HCT116 (cell line): ENCODE measurements around the gene GRM5. TPM values are rescaled to one million over a fixed set of nuclear protein-coding genes. Genes with fewer than 3 reads are reported as not detected.

Experiments
- ATAC-seq: fragments of 200-7000 bp; cut with Tn5 transposase; 2 replicates; pipeline ENCODE4 v1.9.1; 2020; ENCODE audit warnings: mild to moderate bottlenecking, moderate library complexity
- BruUV-seq: library from RNA; stranded (reverse); fragments of 400-500 nt; replicated peaks from 2 replicates; lab custom pipeline; 2021; lab: Mats Ljungman, UMichigan
- CTCF ChIA-PET: fragments of 300-600 bp; sonication (Branson Sonifier 250); formaldehyde crosslinking; loops from one replicate; lab custom pipeline; 2021; ENCODE audit warnings: antibody characterized with exemption; lab: Charles Lee
- POLR2A ChIA-PET: fragments of 300-600, 350-600 bp; sonication (Branson Sonifier 250); formaldehyde crosslinking; loops from one replicate; lab custom pipeline; 2021; ENCODE audit warnings: antibody characterized with exemption; lab: Charles Lee
- RAD21 ChIA-PET, 2 experiments: fragments of 300-600 bp; sonication (Branson Sonifier 250); formaldehyde crosslinking; loops; one replicate each; lab custom pipeline; 2023; ENCODE audit warnings: low total read pairs in 2 of 2; ENCODE audit not compliant: uncharacterized antibody in 2 of 2, unreplicated experiment in 2 of 2, low non-redundant PET in 1 of 2; lab: Charles Lee
- DNase-seq: peaks from one replicate; pipeline ENCODE4 v3.0.0-alpha.2; 2010; ENCODE audit warnings: low read depth, low spot score
- H2AFZ ChIP-seq: fragments of 200-600 bp; shearing (Covaris generic), sonication (generic); 2 replicates; pipeline ENCODE4 v1.6.1; 2017; ENCODE audit warnings: low read depth, mixed run types, mixed read lengths, antibody characterized with exemption, low read length; ENCODE audit not compliant: poor library complexity, severe bottlenecking
- H3K27ac ChIP-seq: 2 replicates; pipeline ENCODE4 v1.5.1; 2012; ENCODE audit warnings: low read depth, low read length
- H3K27me3 ChIP-seq: fragments of 200-600 bp; sonication (generic); 2 replicates; pipeline ENCODE4 v1.6.1; 2016; ENCODE audit warnings: mixed run types, low read length, mixed read lengths; ENCODE audit not compliant: insufficient read depth
- H3K36me3 ChIP-seq, 2 experiments: fragments of 200-500 bp in 1 of 2; fragments of 200-600 bp in 1 of 2; sonication (Bioruptor generic) in 1 of 2; sonication (generic) in 1 of 2; 2 replicates each; pipeline versions ENCODE4 v1.5.1 to v1.6.1; 2014 to 2016; ENCODE audit warnings: low read length in 2 of 2, inconsistent platforms in 1 of 2, mixed read lengths in 1 of 2, mixed run types in 1 of 2; ENCODE audit not compliant: insufficient read depth in 2 of 2, control insufficient read depth in 1 of 2
- H3K4me1 ChIP-seq, 2 experiments: fragments of 200-600 bp in 1 of 2; sonication (generic) in 1 of 2; 2 replicates each; pipeline versions ENCODE4 v1.5.1 to v1.6.1; 2012 to 2017; ENCODE audit warnings: low read length in 2 of 2, inconsistent platforms in 1 of 2, mild to moderate bottlenecking in 1 of 2, mixed read lengths in 1 of 2, mixed run types in 1 of 2, moderate library complexity in 1 of 2; ENCODE audit not compliant: insufficient read depth in 2 of 2, control insufficient read depth in 1 of 2
- H3K4me2 ChIP-seq: fragments of 200-600 bp; sonication (generic); 2 replicates; pipeline ENCODE4 v1.6.1; 2017; ENCODE audit warnings: mixed run types, low read length, mixed read lengths
- H3K4me3 ChIP-seq, 2 experiments: fragments of 200-600 bp in 1 of 2; sonication (generic) in 1 of 2; replicated peaks in 1 of 2; 2 replicates each; pipeline ENCODE4 v1.5.1; 2011 to 2016; ENCODE audit warnings: low read length in 2 of 2, control low read depth in 1 of 2, low read depth in 1 of 2, mild to moderate bottlenecking in 1 of 2, mixed read lengths in 1 of 2, mixed run types in 1 of 2
- H3K79me2 ChIP-seq: fragments of 200-600 bp; sonication (generic); 2 replicates; pipeline ENCODE4 v1.6.1; 2017; ENCODE audit warnings: mild to moderate bottlenecking, mixed run types, low read length, moderate library complexity, mixed read lengths; ENCODE audit not compliant: insufficient read depth
- H3K9ac ChIP-seq: fragments of 200-600 bp; sonication (generic); 2 replicates; pipeline ENCODE4 v1.6.1; 2016; ENCODE audit warnings: low read length, mixed read lengths
- H3K9me2 ChIP-seq: fragments of 200-600 bp; sonication (generic), shearing (Covaris generic); 2 replicates; pipeline ENCODE4 v1.6.1; 2017; ENCODE audit warnings: mixed run types, mild to moderate bottlenecking, moderate library complexity; ENCODE audit not compliant: insufficient read depth
- H3K9me3 ChIP-seq, 2 experiments: fragments of 200-500 bp in 1 of 2; fragments of 200-600 bp in 1 of 2; sonication (Bioruptor generic) in 1 of 2; sonication (generic) in 1 of 2; 2 replicates each; pipeline ENCODE4 v1.6.1; 2014 to 2017; ENCODE audit warnings: low read length in 2 of 2, mixed read lengths in 2 of 2, inconsistent platforms in 1 of 2, low read depth in 1 of 2, mild to moderate bottlenecking in 1 of 2, mixed run types in 1 of 2, moderate library complexity in 1 of 2; ENCODE audit not compliant: control insufficient read depth in 1 of 2, insufficient read depth in 1 of 2
- H4K20me1 ChIP-seq: fragments of 200-600 bp; sonication (generic), shearing (Covaris generic); 2 replicates; pipeline ENCODE4 v1.6.1; 2017; ENCODE audit warnings: mixed run types, mild to moderate bottlenecking, moderate library complexity; ENCODE audit not compliant: insufficient read depth
- CTCF ChIP-seq, 3 experiments: fragments of 200-600 bp in 1 of 3; sonication (generic) in 1 of 3; IDR thresholded peaks in 2 of 3; conservative IDR thresholded peaks in 1 of 3; 2 replicates each; pipeline ENCODE4 v1.5.1; 2012 to 2017; ENCODE audit warnings: low read depth in 2 of 3, low read length in 2 of 3, antibody characterized with exemption in 1 of 3, borderline replicate concordance in 1 of 3, control low read depth in 1 of 3, mild to moderate bottlenecking in 1 of 3, mixed read lengths in 1 of 3, mixed run types in 1 of 3, moderate library complexity in 1 of 3; ENCODE audit not compliant: insufficient read depth in 1 of 3
- EGR1 ChIP-seq: IDR thresholded peaks from 2 replicates; pipeline ENCODE4 v1.6.1; 2012; ENCODE audit warnings: low read depth
- ELF1 ChIP-seq: IDR thresholded peaks from 2 replicates; pipeline ENCODE4 v1.6.1; 2012; ENCODE audit warnings: low read depth, borderline replicate concordance
- EZH2 ChIP-seq: fragments of 200-600 bp; sonication (generic); IDR thresholded peaks from 2 replicates; pipeline ENCODE4 v1.6.1; 2017; ENCODE audit warnings: antibody characterized with exemption, mixed run types
- EZH2phosphoT487 ChIP-seq: fragments of 200-600 bp; IDR thresholded peaks from 2 replicates; pipeline ENCODE4 v1.6.1; 2018; ENCODE audit warnings: antibody characterized with exemption, borderline replicate concordance
- JUND ChIP-seq: IDR thresholded peaks from 2 replicates; pipeline ENCODE4 v1.6.1; 2012
- MAX ChIP-seq: IDR thresholded peaks from 2 replicates; pipeline ENCODE4 v1.6.1; 2012
- POLR2AphosphoS5 ChIP-seq: IDR thresholded peaks from 2 replicates; pipeline ENCODE4 v1.6.1; 2011; ENCODE audit warnings: mild to moderate bottlenecking, low read depth, low read length, moderate library complexity
- REST ChIP-seq: IDR thresholded peaks from 2 replicates; pipeline ENCODE4 v1.6.1; 2012; ENCODE audit warnings: low read depth
- SIN3A ChIP-seq: IDR thresholded peaks from 2 replicates; pipeline ENCODE4 v1.6.1; 2012; ENCODE audit warnings: low read depth
- SP1 ChIP-seq: IDR thresholded peaks from 2 replicates; pipeline ENCODE4 v1.6.1; 2012; ENCODE audit warnings: low read depth
- SRF ChIP-seq: IDR thresholded peaks from 2 replicates; pipeline ENCODE4 v1.6.1; 2012; ENCODE audit warnings: low read depth
- TCF7L2 ChIP-seq: IDR thresholded peaks from 2 replicates; pipeline ENCODE4 v1.7.0; 2011; ENCODE audit warnings: borderline replicate concordance, inconsistent platforms; ENCODE audit not compliant: insufficient read depth, insufficient read length; ENCODE audit errors: extremely low read depth
- YY1 ChIP-seq: IDR thresholded peaks from 2 replicates; pipeline ENCODE4 v1.6.1; 2011; ENCODE audit warnings: low read length, low read depth, moderate library complexity, mild to moderate bottlenecking; ENCODE audit not compliant: insufficient replicate concordance; ENCODE audit errors: extremely low read depth
- ZBTB33 ChIP-seq: IDR thresholded peaks from 2 replicates; pipeline ENCODE4 v1.6.1; 2011; ENCODE audit warnings: mild to moderate bottlenecking, low read length, moderate library complexity; ENCODE audit not compliant: insufficient replicate concordance; ENCODE audit errors: extremely low read depth
- ZFX ChIP-seq: fragments of 450-650 bp; IDR thresholded peaks from 2 replicates; pipeline ENCODE4 v1.6.1; 2017
- ZNF274 ChIP-seq: fragments of 200-500 bp; sonication (Bioruptor generic); IDR thresholded peaks from 2 replicates; pipeline ENCODE4 v1.6.1; 2014; ENCODE audit warnings: mild to moderate bottlenecking, low read depth, low read length, inconsistent platforms
- intact Hi-C: fragments of 100-400 bp; cut with micrococcal nuclease; formaldehyde crosslinking; loops from 2 replicates; pipeline ENCODE4 v1.10.0; 2022
- total RNA-seq: library from RNA; stranded (reverse); gene quantifications from one replicate; pipeline ENCODE4 v1.2.1, GENCODE V29; 2021; ENCODE audit not compliant: unreplicated experiment

GRM5 gene
- total RNA-seq, 1 experiment from 2014 or later = not detected

- no peak for DNase-seq
- no peaks in the 10 kb centered on the region for H3K9me3 ChIP-seq
- H3K36me3 ChIP-seq = no peaks in the 10 kb centered on the region
- BruUV-seq = no TSS peak
- no peak for ATAC-seq
- H3K9ac ChIP-seq = no peak overlapping the region
- H3K4me3 ChIP-seq = no peak overlapping the region
- no peaks in the 10 kb centered on the region for H3K79me2 ChIP-seq
- RAD21 ChIA-PET = no interaction called here
- no peaks in the 10 kb centered on the region for H3K9me2 ChIP-seq
- no peak overlapping the region for H3K27ac ChIP-seq
- no peaks in the 10 kb centered on the region; a peak in 1 of 4 replicates for H3K4me1 ChIP-seq
- CTCF ChIA-PET = no interaction called here
- intact Hi-C loops = no loop called here
- H2AFZ ChIP-seq = no peak overlapping the region
- TF ChIP-seq SIN3A (no peak), ZFX (no peak), JUND (no peak), CTCF (IDR thresholded peaks at IDR 0.05 in 2 of 3, conservative IDR thresholded peaks at IDR 0.05 in 1 of 3; ENCODE audit: borderline replicate concordance in 1 of 3, insufficient read depth in 1 of 3, low read depth in 2 of 3, low read length in 2 of 3) (no peak), EZH2 (no peak), SRF (no peak), EZH2phosphoT487 (no peak), ZBTB33 (no peak), ZNF274 (no peak), TCF7L2 (no peak), YY1 (no peak), MAX (no peak), EGR1 (no peak), SP1 (no peak), ELF1 (no peak), REST (no peak), POLR2AphosphoS5 (no peak)
- TF ChIP-seq, all 23 proteins: peak for 0
- Histone ChIP-seq H3K4me2 (no peak overlapping the region), H3K27me3 (no peaks in the 10 kb centered on the region), H4K20me1 (no peaks in the 10 kb centered on the region)
- POLR2A ChIA-PET = no interaction called here
Observed at GRCh38 chr11:88475991-88476418, 589.8 kb downstream of the GRM5 start.
